GM12878 (cell line): ENCODE measurements around the gene RAF1. TPM values are rescaled to one million over a fixed set of nuclear protein-coding genes. Genes with fewer than 3 reads are reported as not detected.

ENCODE experiments used
- CEBPZ ChIP-seq: fragments of 150-350 bp; IDR thresholded peaks from 2 replicates; pipeline ENCODE4 v1.6.1; 2016; ENCODE audit warnings: low read depth, low read length
- NR2C2 ChIP-seq: IDR thresholded peaks from 2 replicates; pipeline ENCODE4 v1.6.1; 2011; ENCODE audit warnings: borderline replicate concordance, low read depth; ENCODE audit not compliant: control insufficient read depth, insufficient read length
- POLR2AphosphoS5 ChIP-seq: IDR thresholded peaks from 2 replicates; pipeline ENCODE4 v1.6.1; 2011; ENCODE audit warnings: mild to moderate bottlenecking, low read length, inconsistent platforms
- polyA plus RNA-seq, 11 experiments: library from polyadenylated mRNA; depleted of rRNA in 4 of 11; unstranded in 6 of 11; stranded (reverse) in 5 of 11; fragments of >200 nt; fragmentation: Nextera tagmentation in 4 of 11; fragmentation: Illumina TruSeq in 1 of 11; extraction: Ambion mirVana in 4 of 11; extraction: Trizol in 1 of 11; gene quantifications; 1 replicate in 1 of 11; 2 replicates in 10 of 11; pipeline versions ENCODE4 v1.2.1 to v1.2.3, GENCODE V29; 2011 to 2016; ENCODE audit warnings: inconsistent platforms in 2 of 11, missing spikeins in 2 of 11, low read depth in 1 of 11
- total RNA-seq, 4 experiments: library from RNA; depleted of rRNA in 3 of 4; stranded (reverse); fragments of >200 nt in 3 of 4; fragmentation: Illumina TruSeq in 1 of 4; extraction: Trizol in 1 of 4; gene quantifications; 2 replicates each; pipeline versions ENCODE4 v1.2.1 to v1.2.3, GENCODE V29; 2013 to 2021
- TF ChIP-seq, protein P1 (sequence below): fragments of 450-650 bp; IDR thresholded peaks from 2 replicates; pipeline ENCODE4 v1.6.1; 2016; ENCODE audit warnings: mild to moderate bottlenecking, moderate library complexity, borderline replicate concordance
- TF ChIP-seq, protein P2 (sequence below): fragments of 450-650 bp; IDR thresholded peaks from 2 replicates; pipeline ENCODE4 v1.6.1; 2014; ENCODE audit warnings: mild to moderate bottlenecking

RAF1 gene
- total and polyA plus RNA-seq, 10 of the 15 experiments (the other 5 are each of a cell fraction or from before 2014, with no cell fraction given): 20.4 to 151 (median 77.8) TPM

DNA sequence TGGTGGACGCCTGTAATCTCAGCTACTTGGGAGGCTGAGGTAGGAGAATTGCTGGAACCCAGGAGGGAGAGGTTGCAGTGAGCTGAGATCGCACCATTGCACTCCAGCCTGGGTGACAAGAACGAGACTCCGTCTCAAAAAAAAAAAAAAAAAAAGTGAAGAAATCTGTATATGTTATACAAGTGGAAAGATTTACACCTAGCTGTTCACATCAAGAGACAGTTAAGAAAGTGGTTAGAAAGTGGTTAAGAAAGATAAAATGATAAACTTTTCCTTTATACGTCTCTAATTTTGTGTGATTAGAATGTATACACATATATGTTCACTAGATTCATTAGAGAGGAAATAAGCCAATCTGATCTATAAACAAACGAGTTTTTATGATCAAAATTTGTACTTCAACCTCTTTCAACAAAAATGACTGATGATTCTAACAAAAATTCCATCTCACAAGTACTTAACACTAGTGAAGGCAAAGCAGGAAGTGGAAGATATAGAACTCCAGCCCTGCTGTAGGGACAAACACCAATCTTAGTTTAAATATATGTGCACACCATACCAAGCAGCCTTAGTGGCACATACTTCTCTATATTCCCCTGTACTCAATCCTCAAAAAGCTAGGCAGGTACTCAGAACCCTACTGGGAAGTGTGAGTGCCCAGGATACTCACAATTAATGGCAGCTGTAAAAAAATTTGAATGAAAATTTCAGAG is 51.2 kb downstream of the RAF1 start (continued):
- TF ChIP-seq, protein P1, sequence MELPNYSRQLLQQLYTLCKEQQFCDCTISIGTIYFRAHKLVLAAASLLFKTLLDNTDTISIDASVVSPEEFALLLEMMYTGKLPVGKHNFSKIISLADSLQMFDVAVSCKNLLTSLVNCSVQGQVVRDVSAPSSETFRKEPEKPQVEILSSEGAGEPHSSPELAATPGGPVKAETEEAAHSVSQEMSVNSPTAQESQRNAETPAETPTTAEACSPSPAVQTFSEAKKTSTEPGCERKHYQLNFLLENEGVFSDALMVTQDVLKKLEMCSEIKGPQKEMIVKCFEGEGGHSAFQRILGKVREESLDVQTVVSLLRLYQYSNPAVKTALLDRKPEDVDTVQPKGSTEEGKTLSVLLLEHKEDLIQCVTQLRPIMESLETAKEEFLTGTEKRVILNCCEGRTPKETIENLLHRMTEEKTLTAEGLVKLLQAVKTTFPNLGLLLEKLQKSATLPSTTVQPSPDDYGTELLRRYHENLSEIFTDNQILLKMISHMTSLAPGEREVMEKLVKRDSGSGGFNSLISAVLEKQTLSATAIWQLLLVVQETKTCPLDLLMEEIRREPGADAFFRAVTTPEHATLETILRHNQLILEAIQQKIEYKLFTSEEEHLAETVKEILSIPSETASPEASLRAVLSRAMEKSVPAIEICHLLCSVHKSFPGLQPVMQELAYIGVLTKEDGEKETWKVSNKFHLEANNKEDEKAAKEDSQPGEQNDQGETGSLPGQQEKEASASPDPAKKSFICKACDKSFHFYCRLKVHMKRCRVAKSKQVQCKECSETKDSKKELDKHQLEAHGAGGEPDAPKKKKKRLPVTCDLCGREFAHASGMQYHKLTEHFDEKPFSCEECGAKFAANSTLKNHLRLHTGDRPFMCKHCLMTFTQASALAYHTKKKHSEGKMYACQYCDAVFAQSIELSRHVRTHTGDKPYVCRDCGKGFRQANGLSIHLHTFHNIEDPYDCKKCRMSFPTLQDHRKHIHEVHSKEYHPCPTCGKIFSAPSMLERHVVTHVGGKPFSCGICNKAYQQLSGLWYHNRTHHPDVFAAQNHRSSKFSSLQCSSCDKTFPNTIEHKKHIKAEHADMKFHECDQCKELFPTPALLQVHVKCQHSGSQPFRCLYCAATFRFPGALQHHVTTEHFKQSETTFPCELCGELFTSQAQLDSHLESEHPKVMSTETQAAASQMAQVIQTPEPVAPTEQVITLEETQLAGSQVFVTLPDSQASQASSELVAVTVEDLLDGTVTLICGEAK: no peak
- TF ChIP-seq NR2C2 (no peak), CEBPZ (no peak), POLR2AphosphoS5 (no peak)
- TF ChIP-seq, protein P2, sequence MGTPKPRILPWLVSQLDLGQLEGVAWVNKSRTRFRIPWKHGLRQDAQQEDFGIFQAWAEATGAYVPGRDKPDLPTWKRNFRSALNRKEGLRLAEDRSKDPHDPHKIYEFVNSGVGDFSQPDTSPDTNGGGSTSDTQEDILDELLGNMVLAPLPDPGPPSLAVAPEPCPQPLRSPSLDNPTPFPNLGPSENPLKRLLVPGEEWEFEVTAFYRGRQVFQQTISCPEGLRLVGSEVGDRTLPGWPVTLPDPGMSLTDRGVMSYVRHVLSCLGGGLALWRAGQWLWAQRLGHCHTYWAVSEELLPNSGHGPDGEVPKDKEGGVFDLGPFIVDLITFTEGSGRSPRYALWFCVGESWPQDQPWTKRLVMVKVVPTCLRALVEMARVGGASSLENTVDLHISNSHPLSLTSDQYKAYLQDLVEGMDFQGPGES: no peak
